GM04503 (cell line): ENCODE results near the gene SNRK.
A peak's percentile ranks its signal among the peaks of the same experiment; 100 is the strongest.

Source experiments
- DNase-seq: peaks from one replicate; pipeline ENCODE4 v3.0.0-alpha.2; 2012; ENCODE audit warnings: low read depth

SNRK gene

GRCh38 chr3:43316783-43317460 lies 30.6 kb downstream of the SNRK start:
- no peak for DNase-seq

GRCh38 chr3:43317461-43318316 lies 31.3 kb downstream of the SNRK start:
- DNase-seq = peak; percentile 28

DNA sequence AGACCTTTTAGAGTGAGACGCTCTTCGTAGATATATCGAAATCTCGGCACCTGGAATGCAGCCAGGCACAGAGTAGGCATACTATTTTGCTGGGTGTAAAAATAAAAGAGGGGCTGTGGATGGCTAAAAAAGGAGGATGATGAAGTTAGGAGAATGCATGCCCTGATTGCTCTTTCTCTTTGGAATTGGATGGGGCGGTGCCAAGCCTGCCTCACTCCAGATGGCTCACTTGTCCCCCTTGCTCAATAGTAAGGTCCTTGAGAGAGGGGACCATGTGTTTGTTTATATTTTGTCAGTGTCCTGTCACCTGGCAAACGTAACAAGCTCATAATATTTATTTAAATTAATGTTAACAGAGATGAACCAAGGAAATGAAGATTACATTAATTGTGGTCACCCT lies 33.0 kb downstream of the SNRK start:
- DNase-seq = no peak

- DNase-seq = no peak
Observed at GRCh38 chr3:43319794-43320193, 33.5 kb downstream of the SNRK start.

- DNase-seq = no peak
Observed at GRCh38 chr3:43320288-43320687, 33.9 kb downstream of the SNRK start.

- no peak for DNase-seq
Observed at GRCh38 chr3:43323541-43323940, 37.2 kb downstream of the SNRK start.

DNA sequence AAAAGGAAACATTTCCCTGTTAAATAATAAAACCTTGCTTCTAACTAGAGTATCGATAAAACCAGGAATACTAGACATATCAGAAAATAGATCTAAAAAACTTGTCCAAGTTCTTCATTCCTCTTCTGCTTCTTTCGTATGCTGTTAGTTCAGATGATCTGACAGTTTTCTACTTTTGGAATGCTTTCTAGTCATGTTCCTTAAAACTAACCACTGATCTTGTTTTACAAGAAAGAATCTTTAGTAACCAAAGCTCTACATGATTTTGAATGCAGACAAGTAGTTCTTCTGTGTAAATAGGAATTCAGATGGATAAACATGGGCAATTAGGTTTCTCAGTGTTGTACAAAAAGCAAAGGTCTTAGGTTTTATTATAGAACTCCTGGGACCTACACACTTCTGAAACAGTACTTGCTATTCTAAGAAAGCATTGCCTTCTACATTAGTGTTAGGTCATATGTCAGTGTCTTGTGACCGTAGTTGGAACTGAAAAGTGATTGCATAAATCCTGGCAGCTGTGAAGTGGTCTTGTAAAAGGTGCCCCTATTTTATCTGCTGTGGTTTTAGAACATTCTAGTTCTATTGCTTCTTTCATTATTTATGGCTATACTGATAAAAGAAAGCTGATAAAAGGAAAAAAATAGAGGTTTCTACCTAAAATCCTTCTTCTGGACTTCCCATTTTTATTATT lies 40.7 kb downstream of the SNRK start:
- no peak for DNase-seq

GRCh38 chr3:43327582-43327979 lies 41.2 kb downstream of the SNRK start:
- no peak for DNase-seq

GRCh38 chr3:43328653-43329052 lies 42.3 kb downstream of the SNRK start:
- DNase-seq = no peak

DNA sequence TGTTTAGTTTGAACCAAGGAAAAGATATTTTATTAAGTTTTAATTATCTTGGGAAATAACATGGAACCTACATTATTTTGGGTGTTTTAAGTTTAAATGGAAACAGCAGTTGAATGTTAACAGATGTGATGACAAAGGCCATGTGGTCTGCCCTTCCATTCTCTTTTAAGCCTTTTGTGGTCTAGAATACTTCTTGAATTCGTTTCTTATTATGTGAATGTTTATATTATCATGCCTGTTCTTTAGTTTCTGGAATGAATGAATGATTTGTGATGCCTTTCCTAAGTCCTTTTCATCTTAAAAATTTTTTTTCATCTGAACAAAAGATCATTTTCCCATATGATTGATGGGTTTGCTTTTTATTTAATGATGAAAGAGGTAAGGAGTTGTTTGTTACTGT lies 44.6 kb downstream of the SNRK start:
- DNase-seq = no peak

DNA sequence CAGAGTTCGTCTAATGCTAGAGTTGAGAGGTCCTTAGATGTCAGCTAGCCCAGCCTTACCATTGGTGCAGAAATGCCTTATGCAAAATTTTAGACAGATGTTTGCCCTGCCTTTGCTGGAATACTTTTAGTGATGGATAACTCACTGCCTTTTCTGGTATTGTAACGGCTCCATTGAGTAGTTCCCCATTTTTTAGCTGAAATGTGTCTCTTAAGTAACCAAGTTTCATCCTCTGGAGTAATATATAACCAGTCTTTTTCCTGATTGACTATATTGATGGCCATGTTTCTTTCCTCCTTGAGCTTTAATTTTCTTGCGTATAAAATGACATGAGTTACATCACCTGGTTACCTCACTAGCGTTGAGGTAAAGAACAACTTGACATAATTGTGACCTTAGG lies 45.0 kb downstream of the SNRK start:
- no peak for DNase-seq

GRCh38 chr3:43334976-43335375 lies 48.6 kb downstream of the SNRK start:
- no peak for DNase-seq

DNA sequence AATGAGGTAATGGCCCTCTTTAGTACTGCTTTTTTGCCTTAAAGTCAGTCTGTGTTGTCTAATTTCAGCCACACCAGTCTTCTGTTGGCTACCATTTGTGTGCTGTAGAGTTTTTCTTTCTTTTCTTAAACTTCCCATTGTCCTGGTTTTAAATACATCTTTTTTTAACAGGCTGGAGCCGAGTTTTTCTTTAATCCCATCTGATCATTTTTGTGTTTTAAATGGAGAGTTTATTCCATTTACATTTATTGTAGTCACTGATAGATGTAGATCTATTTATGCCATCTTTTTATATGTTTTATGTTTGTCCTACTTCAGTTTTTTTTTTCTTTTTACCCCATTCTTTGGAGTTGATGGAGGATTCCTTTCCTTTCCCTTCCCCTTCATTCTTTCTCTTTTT lies 49.5 kb downstream of the SNRK start:
- no peak for DNase-seq

DNA sequence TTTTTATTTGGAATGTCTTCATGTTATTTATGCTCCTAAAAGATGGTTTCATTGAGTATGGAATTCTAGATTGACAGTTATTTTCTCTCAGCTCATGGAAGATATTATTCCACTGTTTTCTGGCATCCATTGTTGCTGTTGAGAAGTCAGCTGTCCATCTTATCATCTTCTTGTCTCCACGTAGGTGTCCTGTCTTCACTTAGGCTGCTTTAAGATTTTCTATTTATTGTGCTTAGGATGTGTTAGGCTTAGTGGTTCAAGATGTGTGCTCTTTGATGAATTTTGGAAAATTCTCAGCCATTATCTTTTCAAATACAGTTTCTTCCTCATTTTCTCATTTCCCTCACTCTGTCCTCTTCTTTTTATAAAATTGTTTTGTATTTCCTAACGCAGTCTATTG lies 52.0 kb downstream of the SNRK start:
- no peak for DNase-seq

DNA sequence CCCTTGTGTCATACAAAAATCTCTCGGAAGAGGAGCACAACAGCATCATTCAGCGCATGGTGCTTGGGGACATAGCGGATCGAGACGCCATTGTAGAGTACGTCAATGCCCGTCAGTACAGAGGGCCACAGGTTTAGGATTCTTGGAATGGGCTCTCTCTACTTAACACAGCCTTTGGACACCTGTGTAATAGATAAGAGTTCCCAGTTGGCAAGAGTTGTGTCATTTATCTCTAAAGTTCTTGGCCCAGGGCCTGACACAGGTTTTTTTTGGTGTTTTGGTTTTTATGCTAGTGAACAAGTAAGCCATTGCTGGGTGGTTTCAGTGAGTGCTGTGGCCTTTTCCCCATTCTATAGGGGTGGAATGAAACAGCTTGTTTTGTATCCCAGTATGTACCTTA lies 54.1 kb downstream of the SNRK start:
- no peak for DNase-seq

DNA sequence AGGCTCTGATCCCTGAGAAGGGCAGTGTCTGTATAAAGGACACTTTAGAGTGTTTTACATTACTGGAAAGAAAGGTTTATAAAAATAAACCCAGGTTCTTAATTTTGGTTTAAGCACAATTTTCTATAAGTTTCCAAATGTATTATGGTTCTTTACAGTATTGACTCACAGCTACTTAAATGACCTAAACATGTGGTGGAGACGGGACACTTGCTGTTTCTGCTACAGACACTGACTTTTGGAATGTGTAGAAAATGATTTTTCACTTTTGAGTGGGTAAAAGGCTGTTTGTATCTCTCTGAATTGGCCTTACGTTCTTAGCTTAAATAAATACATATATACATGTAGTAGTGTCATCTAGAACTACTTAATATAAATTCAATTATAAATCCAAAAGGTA lies 55.4 kb downstream of the SNRK start:
- no peak for DNase-seq

GRCh38 chr3:43343185-43343584 lies 56.8 kb downstream of the SNRK start:
- DNase-seq = no peak

DNA sequence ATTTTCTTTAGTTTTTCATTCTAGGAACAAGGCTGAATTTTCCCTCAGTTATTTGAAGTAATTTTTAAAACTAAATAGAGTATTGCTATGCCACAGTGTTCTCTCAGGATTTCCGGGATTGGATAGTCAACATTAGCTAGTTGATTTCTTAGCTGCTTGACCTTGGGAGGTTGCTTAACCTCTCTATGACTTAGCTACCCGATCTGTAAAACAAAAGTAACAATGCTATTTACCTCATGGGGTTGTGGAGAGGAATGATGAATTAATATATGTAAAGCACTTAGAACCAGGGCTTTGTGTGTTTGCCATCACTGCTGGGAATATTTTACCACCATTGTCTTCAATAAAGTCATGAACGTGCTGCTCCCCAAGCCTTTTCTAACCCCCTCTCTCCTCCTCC lies 57.5 kb downstream of the SNRK start:
- DNase-seq = no peak

DNA sequence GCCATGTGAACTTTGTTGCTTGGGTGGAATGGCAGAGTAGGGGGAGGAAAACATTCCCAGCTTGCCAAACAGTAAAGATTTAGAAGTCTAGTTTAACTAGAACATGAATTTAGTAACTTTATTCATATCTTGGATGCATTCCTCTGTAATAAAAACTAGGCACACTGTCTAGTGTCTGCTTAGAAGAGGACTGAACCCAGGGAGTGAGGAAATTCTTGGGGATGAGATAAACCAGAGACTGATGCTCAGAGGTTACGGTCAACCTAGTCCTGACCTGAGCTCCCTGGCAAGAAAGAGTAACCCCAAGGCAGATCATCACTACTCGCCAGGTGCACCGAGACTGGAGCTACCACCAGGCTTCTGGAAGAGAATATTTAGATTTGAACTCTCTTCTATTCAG lies 58.2 kb downstream of the SNRK start:
- no peak for DNase-seq

DNA sequence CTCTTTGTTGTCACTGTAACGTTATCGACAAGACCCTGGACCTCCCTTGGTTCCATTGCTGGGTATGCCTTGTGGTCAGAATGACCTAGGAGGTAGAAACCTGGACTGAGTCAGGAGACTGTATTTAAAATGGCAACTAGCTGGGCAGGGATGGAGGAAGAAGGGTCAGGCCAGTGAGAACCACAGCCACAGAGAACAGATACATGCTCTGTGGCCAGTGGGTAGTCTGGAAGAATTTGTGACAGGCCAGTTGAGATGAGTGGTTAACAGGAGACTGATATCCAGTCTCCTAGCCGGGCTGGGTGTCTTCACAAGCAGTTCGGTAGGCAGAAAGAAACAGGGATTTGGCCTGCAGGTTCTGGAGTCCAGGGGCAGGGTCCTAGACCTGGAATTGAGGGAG lies 58.9 kb downstream of the SNRK start:
- no peak for DNase-seq

GRCh38 chr3:43345877-43346276 lies 59.5 kb downstream of the SNRK start:
- peak; percentile 33 for DNase-seq

- no peak for DNase-seq
Observed at GRCh38 chr3:43346978-43347749, 60.8 kb downstream of the SNRK start.
